Fibroblast of skin of right biceps (primary cell): ENCODE results near the gene ARID2.

Experiments used
- DNase-seq: peaks from one replicate; pipeline ENCODE4 v3.0.0-alpha.2; 2013

Gene ARID2

DNA sequence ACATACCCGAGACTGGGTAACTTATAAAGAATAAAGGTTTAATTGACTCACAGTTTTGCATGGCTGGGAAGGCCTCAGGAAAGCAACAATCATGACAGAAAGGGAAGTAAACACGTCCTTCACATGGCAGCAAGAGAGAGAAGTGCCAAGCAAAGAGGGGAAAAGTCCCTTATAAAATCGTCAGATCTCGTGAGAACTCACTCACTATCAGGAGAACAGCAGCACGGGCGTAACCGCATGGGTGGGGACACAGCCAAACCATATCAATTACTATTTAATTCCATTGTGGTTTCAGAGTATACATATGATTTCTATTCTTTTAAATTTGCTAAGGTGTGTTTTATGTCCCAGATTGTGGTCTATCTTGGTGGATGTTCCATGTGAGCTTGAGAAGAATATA, 142.9 kb downstream of the ARID2 start:
- no peak for DNase-seq

- no peak for DNase-seq
Measured at GRCh38 chr12:45877069-45877468, 147.6 kb downstream of the ARID2 start.

- DNase-seq = no peak
Measured at GRCh38 chr12:45878630-45879255, 149.2 kb downstream of the ARID2 start.

DNA sequence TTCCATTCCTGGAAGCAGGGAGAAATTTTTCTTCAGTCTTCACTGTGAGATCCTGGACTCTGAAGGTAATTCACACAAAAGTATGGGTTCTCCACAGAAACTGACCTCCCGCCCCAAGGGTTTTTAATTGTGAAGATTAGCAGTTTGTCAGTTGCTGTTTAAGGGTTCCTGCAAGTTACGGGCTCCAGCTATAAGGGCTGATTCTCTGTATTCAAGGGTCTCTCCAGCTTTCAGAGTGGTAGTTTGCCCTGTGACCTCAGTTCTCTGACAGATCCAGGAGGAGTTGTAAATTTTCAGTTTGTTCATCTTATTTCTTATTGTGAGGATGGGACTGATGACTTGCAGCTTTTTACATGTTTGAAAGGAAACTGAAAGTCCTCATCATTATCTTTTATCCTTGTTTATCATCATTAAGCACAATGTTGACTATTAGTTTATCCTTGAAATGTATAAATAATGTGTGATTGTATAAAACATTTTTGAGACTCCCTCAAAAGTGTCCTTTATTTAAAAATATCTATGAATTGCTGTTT, 149.9 kb downstream of the ARID2 start:
- no peak for DNase-seq

GRCh38 chr12:45880533-45880932, 151.0 kb downstream of the ARID2 start:
- no peak for DNase-seq

- peak; percentile 2 for DNase-seq
Measured at GRCh38 chr12:45883187-45883586, 153.7 kb downstream of the ARID2 start.

- no peak for DNase-seq
Measured at GRCh38 chr12:45886685-45887084, 157.2 kb downstream of the ARID2 start.

DNA sequence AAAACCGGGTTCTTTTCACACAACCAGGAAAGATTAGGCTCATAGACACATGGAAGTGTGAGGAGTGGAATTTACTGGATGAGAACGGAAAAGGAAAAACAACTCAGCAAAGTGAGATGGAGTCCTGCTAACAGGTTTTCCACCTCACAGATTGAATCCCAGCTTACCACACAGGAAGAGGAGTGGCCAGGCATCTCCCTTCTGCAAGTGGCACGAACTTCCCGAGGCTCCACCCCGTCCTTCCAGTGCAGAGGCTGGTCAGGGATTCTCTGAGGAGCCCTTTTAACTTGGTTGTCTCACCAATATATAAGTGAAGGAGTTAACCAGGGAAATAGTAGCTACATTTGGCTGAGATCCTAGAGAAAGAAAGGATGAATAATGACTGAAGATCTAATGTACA, 158.0 kb downstream of the ARID2 start:
- no peak for DNase-seq

GRCh38 chr12:45890276-45890675, 160.8 kb downstream of the ARID2 start:
- DNase-seq = no peak

DNA sequence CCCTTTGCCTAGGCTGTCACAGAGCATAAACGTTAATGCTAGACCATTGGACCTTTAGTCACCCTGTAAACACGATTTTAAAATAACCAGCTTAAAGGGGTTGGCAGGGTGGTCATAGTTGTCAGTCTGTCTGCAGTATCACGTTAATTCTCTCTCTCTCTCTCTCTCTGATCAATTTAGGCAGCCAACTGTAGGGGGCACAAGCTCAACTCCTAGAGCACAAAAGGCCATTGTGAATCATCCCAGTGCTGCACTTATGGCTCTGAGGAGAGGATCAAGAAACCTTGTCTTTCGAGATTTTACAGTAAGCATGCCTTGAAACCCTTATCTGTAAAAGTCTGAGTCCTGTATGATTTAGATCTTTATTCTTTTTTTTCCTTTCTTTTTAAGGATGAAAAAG, 163.7 kb downstream of the ARID2 start:
- DNase-seq = peak; percentile 11

DNA sequence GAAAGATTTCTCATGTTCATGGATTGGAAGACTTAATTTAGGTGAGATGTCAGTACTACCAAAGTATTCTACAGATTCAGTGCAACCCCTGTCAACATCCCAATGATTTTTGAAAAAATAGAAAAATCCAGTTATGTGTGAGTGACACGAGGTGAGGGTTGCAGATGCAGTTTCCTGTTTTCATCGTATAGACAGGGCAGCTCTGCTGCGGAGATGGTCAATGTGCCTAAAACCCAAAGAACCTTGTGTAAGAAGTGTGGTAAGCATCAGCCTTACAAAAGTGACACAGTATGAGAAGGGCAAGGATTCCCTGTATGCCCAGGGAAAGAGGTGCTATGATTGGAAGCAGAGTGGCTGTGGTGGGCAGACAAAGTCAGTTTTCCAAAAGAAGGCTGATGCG, 166.5 kb downstream of the ARID2 start:
- no peak for DNase-seq

DNA sequence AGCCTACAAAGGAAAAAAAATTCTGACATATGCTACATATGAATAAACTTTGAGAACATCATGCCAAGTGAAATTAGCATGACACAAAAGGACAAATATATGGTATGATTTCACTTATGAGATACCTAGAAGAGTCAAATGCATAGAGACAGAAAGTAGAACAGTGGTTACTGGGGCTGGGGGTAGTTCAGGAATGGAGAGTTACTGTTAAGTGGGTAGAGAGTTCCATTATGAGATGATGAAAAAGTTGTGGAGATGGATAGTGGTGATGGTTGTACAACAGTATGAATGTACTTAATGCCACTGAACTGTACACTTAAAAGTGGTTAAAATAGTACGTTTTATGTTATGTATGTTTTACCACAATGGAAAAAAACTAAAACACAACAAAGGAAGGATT, 168.6 kb downstream of the ARID2 start:
- DNase-seq = no peak

- no peak for DNase-seq
Measured at GRCh38 chr12:45907955-45908354, 178.4 kb downstream of the ARID2 start.

- no peak for DNase-seq
Measured at GRCh38 chr12:45909041-45909713, 179.7 kb downstream of the ARID2 start.

DNA sequence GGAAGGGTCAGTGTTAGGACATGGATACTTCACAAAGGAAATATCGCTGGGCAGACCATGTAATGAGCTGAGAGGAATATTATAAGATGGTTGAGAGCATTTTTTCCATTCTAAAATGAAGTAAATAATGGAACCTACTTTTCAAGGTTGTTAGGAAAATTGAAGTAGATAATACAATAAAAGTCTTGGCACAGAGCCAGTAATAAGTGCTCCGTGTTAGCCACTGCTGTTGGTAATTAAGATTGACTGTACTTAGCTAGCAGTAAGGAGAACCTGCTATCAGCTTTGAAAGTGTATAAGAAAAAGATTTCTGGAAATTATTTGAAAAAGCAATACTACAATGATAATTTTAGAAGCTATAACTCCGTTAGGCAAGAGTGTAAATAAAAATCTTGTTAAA, 183.3 kb downstream of the ARID2 start:
- DNase-seq = no peak

DNA sequence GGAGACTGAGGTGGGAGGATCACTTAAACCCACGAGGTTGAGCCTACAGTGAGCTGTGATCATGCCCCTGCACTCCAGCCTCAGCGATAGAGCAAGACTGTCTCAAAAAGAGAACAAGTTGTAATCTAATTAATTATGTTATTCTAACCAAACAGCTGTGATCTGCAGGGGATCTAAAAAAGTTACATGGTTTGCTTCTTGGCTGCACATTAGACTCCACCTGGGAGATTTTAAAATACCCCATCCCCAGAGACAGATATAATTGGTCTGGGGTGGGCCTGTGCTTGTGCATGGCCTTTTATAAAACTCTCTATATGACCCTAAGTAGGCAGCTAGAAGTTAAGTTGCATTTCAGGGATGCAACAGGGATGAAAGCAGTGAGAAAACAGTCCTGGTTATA, 184.1 kb downstream of the ARID2 start:
- no peak for DNase-seq

GRCh38 chr12:45914090-45914489, 184.6 kb downstream of the ARID2 start:
- DNase-seq = peak; percentile 84

DNA sequence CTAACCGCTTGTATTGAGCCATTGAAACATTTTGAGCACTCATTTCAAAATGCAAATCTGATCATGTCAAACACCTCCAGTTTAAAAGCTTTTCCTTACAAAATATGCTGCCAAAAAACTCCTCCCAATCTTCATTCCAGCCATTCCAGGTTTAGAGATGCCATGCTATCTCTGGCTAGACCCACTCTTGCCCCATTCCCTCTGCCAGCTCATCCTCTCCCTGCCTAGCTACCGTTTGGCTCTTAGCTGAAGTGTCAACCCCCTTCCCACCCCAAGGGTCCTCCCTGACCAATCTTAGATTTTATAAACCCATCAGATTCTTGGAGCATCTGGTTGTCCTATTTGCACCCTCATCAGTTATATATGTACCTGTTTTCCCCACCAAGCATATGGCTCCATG, 185.9 kb downstream of the ARID2 start:
- DNase-seq = peak; percentile 2

DNA sequence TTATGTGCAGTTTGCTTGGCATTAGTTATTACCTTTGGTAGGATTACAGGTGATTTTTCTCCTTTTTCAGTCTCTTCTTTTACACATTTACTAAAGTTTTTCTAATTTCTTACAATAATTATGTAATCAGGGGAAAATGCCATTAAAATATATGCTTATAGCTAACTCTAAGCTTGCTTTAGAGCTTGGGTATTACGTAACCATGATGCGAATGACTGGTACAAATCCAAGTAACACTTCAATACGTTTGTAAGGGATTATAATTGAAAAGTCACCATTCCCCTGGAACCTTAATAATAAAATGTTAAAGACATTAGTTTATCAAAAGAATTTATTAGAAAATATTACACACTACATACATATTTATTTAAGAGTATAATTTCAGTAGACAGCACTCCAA, 189.3 kb downstream of the ARID2 start:
- no peak for DNase-seq

- DNase-seq = no peak
Measured at GRCh38 chr12:45928309-45928708, 198.8 kb downstream of the ARID2 start.

- no peak for DNase-seq
Measured at GRCh38 chr12:45930369-45930768, 200.9 kb downstream of the ARID2 start.

DNA sequence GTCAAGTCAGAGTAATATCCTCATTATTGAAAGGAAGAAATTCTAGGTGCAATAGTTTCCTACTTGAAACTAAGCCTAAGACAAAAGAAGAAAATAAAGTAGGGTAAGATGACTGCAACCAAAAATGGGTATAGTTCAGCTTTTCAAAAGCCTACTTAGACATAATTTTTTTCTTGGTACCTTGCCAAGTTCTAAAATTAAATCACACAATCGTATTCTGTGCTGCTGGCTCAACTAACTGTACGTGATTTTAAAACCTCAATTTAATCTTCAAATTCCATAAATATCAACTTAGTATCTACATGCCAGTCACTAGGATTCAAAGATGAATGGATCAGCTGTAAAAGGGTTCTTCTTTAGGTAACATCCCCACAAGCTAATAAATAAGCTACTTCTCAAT, 204.0 kb downstream of the ARID2 start:
- no peak for DNase-seq

GRCh38 chr12:45934956-45935355, 205.4 kb downstream of the ARID2 start:
- DNase-seq = no peak

GRCh38 chr12:45938566-45938965, 209.1 kb downstream of the ARID2 start:
- DNase-seq = no peak

DNA sequence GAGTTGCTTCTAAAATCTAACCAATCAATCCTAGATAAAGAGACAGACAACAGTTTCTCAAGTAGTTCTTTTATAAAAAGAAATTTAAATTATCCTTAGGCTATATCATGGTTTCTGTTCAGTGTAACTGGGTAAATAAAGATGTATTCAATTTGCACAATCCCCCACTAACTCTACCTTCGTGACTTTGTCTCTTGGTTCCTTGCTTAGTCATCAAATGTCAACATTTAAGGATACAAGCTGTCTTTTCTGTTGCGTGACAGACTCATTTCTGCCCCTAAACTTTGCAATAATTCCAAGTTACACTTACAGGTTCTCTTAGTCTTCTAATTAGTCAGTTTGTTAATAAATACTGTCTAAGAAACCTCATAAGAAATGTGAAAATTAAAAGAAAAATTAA, 210.3 kb downstream of the ARID2 start:
- no peak for DNase-seq
